HL-60 (cell line): ENCODE data around the gene SLC12A2.

Experiments used
- DNase-seq, 2 experiments: peaks; one replicate each; pipeline ENCODE4 v3.0.0-alpha.2; 2010 to 2020; ENCODE audit warnings: low read depth in 1 of 2, low spot score in 1 of 2
- H3K27ac ChIP-seq: fragments of 250-450 bp; sonication (Bioruptor Pico); replicated peaks from 2 replicates; pipeline ENCODE4 v1.5.1; 2020; ENCODE audit warnings: mild to moderate bottlenecking, moderate library complexity
- H3K27me3 ChIP-seq: fragments of 250-450 bp; sonication (Bioruptor Pico); 2 replicates; pipeline ENCODE4 v1.5.1; 2021; ENCODE audit warnings: mild to moderate bottlenecking, moderate library complexity; ENCODE audit not compliant: insufficient read depth, poor library complexity, severe bottlenecking
- H3K4me3 ChIP-seq: replicated peaks from 2 replicates; pipeline ENCODE4 v1.5.1; 2011; ENCODE audit warnings: mild to moderate bottlenecking, control low read depth, low read length; ENCODE audit not compliant: insufficient read depth
- CTCF ChIP-seq: IDR thresholded peaks from one replicate; pipeline ENCODE4 v1.5.1; 2011; ENCODE audit warnings: low read length, control low read depth, inconsistent platforms; ENCODE audit not compliant: insufficient read depth
- GABPA ChIP-seq: IDR thresholded peaks from 2 replicates; pipeline ENCODE4 v1.6.1; 2012; ENCODE audit warnings: low read depth
- POLR2AphosphoS5 ChIP-seq: IDR thresholded peaks from 2 replicates; pipeline ENCODE4 v1.6.1; 2012; ENCODE audit warnings: low read depth
- REST ChIP-seq: IDR thresholded peaks from 2 replicates; pipeline ENCODE4 v1.6.1; 2012; ENCODE audit warnings: low read depth; ENCODE audit not compliant: insufficient replicate concordance
- SPI1 ChIP-seq: IDR thresholded peaks from 2 replicates; pipeline ENCODE4 v1.6.1; 2012; ENCODE audit warnings: low read depth, mild to moderate bottlenecking, borderline replicate concordance

Gene SLC12A2

DNA sequence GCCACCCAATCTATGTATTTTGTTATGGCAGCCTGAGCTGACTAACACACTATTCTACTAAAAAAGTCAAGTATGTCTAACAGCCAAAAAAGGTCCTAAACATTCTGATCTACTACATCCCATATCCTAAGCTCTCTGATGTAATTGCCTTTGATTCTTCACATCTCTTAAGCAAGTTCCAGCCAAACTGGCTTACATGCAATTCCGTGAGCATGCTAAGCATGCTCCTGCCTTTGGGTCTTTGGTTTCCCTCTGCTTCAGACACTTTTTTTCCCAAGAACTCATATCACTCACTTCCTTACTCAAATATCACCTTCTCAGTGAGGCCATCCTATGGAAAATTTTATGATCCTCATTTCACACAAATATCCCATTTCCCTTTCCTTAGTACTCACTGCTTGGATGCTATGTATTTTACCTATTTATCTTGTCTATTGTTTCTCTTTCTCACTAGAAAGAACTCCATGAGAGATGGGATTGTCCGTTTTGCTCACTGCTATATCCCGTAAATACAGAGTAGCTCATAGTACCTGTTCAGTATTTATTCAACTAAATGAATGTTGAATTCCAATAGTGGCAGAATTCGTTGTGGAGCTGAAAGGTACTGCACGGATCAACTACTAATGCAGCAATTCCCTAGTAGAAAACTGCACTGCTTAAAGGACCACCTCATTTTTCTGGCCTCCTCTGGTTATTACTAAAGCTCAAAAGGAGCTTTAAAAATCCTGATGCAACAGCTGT is 2.3 kb upstream of the SLC12A2 start:
- H3K27ac ChIP-seq, result no peak overlapping the region
- TF ChIP-seq POLR2AphosphoS5 (no peak), SPI1 (no peak), GABPA (no peak), REST (no peak), CTCF (no peak)
- H3K27me3 ChIP-seq, result no peaks in the 10 kb centered on the region
- H3K4me3 ChIP-seq, result no peak overlapping the region
- DNase-seq, result no peak

GRCh38 chr5:128082551-128083032 is 974 bp upstream of the SLC12A2 start:
- Histone ChIP-seq H3K4me3 (peak overlapping the region; percentile 61), H3K27me3 (no peaks in the 10 kb centered on the region), H3K27ac (peak overlapping the region; percentile 82)
- DNase-seq, result no peak
- no peak for TF ChIP-seq POLR2AphosphoS5
- TF ChIP-seq CTCF, result no peak
- no peak for TF ChIP-seq GABPA
- no peak for TF ChIP-seq REST
- TF ChIP-seq SPI1, result no peak

- no peak overlapping the region for H3K27ac ChIP-seq
- no peak for TF ChIP-seq CTCF
- no peak for TF ChIP-seq GABPA
- no peak for TF ChIP-seq POLR2AphosphoS5
- no peak for TF ChIP-seq REST
- no peak for TF ChIP-seq SPI1
Measured at GRCh38 chr5:128083811-128084227, 253 bp downstream of the SLC12A2 start.

More at GRCh38 chr5:128083811-128084227, 253 bp downstream of the SLC12A2 start:
- no peak for DNase-seq
- Histone ChIP-seq H3K27me3 (no peaks in the 10 kb centered on the region), H3K4me3 (peak overlapping the region; percentile 61)
